Naive thymus-derived CD8-positive, alpha-beta T cell (primary cell): ENCODE measurements around the gene ATP5PB. TPM values are rescaled to one million over a fixed set of nuclear protein-coding genes. Genes with fewer than 3 reads are reported as not detected.

Experiments used
- ATAC-seq, 2 donors: fragments of 150-1000 bp; cut with Tn5 transposase in 1 of 2; sonication (Bioruptor Pico), chemical (Tn5 transposase) in 1 of 2; 1 replicate in 1 of 2; 2 replicates in 1 of 2; pipeline ENCODE4 v1.10.0; 2021; ENCODE audit warnings: mild to moderate bottlenecking in 2 of 2, moderate library complexity in 2 of 2
- POLR2A ChIA-PET: fragments of 350-600 bp; sonication (Branson Sonifier 250); formaldehyde crosslinking; loops from one replicate; lab custom pipeline; 2021; ENCODE audit warnings: antibody characterized with exemption; lab: Charles Lee
- DNase-seq, 10 donors: peaks; one replicate each; pipeline versions ENCODE4 v3.0.0 to v3.0.0-alpha.2; 2020 to 2022
- H3K27ac Mint-ChIP-seq, 10 donors: one replicate each; pipeline ENCODE4 v1.8.0; 2020 to 2022; ENCODE audit warnings: mild to moderate bottlenecking in 10 of 10, mixed read lengths in 10 of 10, moderate library complexity in 4 of 10, inconsistent platforms in 1 of 10
- H3K27me3 Mint-ChIP-seq, 5 donors: one replicate each; pipeline ENCODE4 v1.8.0; 2021 to 2022; ENCODE audit warnings: mixed read lengths in 5 of 5
- H3K36me3 Mint-ChIP-seq, 3 donors: one replicate each; pipeline ENCODE4 v1.8.0; 2020 to 2022; ENCODE audit warnings: mixed read lengths in 3 of 3, mild to moderate bottlenecking in 2 of 3, inconsistent platforms in 1 of 3
- H3K4me1 Mint-ChIP-seq, 4 donors: one replicate each; pipeline ENCODE4 v1.8.0; 2021 to 2022; ENCODE audit warnings: mixed read lengths in 4 of 4
- H3K4me3 Mint-ChIP-seq, 10 donors: one replicate each; pipeline ENCODE4 v1.8.0; 2020 to 2022; ENCODE audit warnings: mild to moderate bottlenecking in 10 of 10, mixed read lengths in 10 of 10, moderate library complexity in 6 of 10, inconsistent platforms in 1 of 10
- H3K9me3 Mint-ChIP-seq, 9 donors: one replicate each; pipeline ENCODE4 v1.8.0; 2020 to 2022; ENCODE audit warnings: mixed read lengths in 9 of 9, mild to moderate bottlenecking in 3 of 9, inconsistent platforms in 1 of 9, moderate library complexity in 1 of 9
- polyA plus RNA-seq, 3 donors: library from polyadenylated mRNA; unstranded; fragments of 300-500 nt; fragmentation: Illumina TruSeq; gene quantifications; one replicate each; pipeline ENCODE4 v1.2.3, GENCODE V29; 2021
- total RNA-seq, 8 experiments: library from RNA in 2 of 8; stranded (reverse) in 2 of 8; gene quantifications; one replicate each; pipeline ENCODE4 v1.2.3 and lab custom pipeline; 2021 to 2026

The ATP5PB gene
- total and polyA plus RNA-seq, 5 experiments from 2014 or later: 105 to 437 (median 411) TPM

- H3K27ac Mint-ChIP-seq: peak overlapping the region in 4 of 10 donors; percentile 11 to 82 (median 54)
- H3K4me1 Mint-ChIP-seq: peaks cover 6 to 22% (median 21%) of the 10 kb centered on the region in 4 donors
- peaks cover 4 to 19% (median 17%) of the 10 kb centered on the region in 3 donors for H3K36me3 Mint-ChIP-seq
- H3K27me3 Mint-ChIP-seq: no peaks in the 10 kb centered on the region
- H3K4me3 Mint-ChIP-seq: no peak overlapping the region
- DNase-seq: no peak
- no peaks in the 10 kb centered on the region for H3K9me3 Mint-ChIP-seq
- no peak for ATAC-seq
- POLR2A ChIA-PET: interaction anchor here (1.0 to 1.3 kb wide), 4 partner anchors 8 to 48 kb away, joined by 3 to 4 read pairs (median 4); no protein-coding TSS in a partner anchor
Measured at GRCh38 chr1:111467865-111468716, 18.8 kb downstream of the ATP5PB start.

GRCh38 chr1:111468717-111469100 lies 19.4 kb downstream of the ATP5PB start:
- no peak overlapping the region for H3K4me3 Mint-ChIP-seq
- H3K9me3 Mint-ChIP-seq: no peaks in the 10 kb centered on the region
- H3K27me3 Mint-ChIP-seq: no peaks in the 10 kb centered on the region
- POLR2A ChIA-PET: interaction anchor here (1.0 to 1.3 kb wide), 4 partner anchors 9 to 48 kb away, joined by 3 to 4 read pairs (median 3); no protein-coding TSS in a partner anchor
- ATAC-seq (no peak), DNase-seq (no peak)
- peaks cover 0 to 15% (median 13%) of the 10 kb centered on the region in 3 donors for H3K36me3 Mint-ChIP-seq
- no peak overlapping the region for H3K27ac Mint-ChIP-seq
- H3K4me1 Mint-ChIP-seq: peaks cover 9 to 22% (median 17%) of the 10 kb centered on the region in 4 donors

DNA sequence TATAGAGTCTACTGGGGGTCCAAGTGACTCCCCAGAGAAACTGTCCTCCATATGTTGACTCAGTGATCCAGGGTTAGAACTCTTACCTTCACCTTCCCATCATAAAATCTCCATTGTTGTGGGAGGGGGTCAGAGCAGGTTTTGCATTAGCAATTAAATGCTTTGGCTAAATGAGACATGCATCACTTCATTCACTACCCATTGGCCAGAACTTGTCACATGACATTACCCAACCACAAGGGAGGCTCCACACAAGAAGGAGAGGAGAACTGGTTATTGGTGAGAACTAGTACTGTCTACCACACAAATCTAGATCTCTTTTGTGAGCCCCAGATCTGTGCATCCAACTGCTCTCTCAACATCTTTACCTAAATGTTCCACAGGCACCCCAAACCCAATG lies 20.3 kb downstream of the ATP5PB start:
- DNase-seq (no peak), ATAC-seq (no peak)
- peaks cover 0 to 15% (median 8%) of the 10 kb centered on the region in 3 donors for H3K36me3 Mint-ChIP-seq
- H3K4me1 Mint-ChIP-seq: peaks cover 9 to 21% (median 13%) of the 10 kb centered on the region in 4 donors
- no peak overlapping the region for H3K4me3 Mint-ChIP-seq
- no peaks in the 10 kb centered on the region for H3K9me3 Mint-ChIP-seq
- POLR2A ChIA-PET: interaction anchor here (1.0 to 1.3 kb wide), 4 partner anchors 8 to 47 kb away, joined by 3 to 4 read pairs (median 3); no protein-coding TSS in a partner anchor
- H3K27ac Mint-ChIP-seq: no peak overlapping the region
- H3K27me3 Mint-ChIP-seq: no peaks in the 10 kb centered on the region

DNA sequence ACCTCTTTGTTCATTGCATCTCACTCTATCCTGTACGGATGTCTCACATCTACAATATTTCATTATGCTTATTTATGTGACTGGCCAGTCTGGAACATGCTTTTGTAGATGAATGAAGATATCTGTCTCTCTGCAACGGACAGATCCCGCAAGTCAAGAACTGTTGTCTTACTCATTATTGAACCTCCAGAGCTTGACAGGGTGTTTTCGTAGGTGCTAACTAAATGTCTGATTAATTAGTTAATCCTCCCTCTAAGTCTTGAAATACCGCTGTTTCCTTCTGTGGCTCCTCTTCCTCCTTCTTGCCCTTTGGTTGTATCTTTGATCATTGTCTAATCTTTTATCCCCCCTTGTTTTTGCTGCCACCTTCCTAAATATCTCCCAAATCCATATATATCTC lies 21.3 kb downstream of the ATP5PB start:
- H3K36me3 Mint-ChIP-seq: peaks cover 0 to 14% (median 3%) of the 10 kb centered on the region in 3 donors
- DNase-seq: no peak

GRCh38 chr1:111471012-111471411 lies 21.7 kb downstream of the ATP5PB start:
- peaks cover 10 to 24% (median 17%) of the 10 kb centered on the region in 4 donors for H3K4me1 Mint-ChIP-seq
- POLR2A ChIA-PET: interaction anchor here (0.9 to 3.3 kb wide), 8 partner anchors 8 to 285 kb away, joined by 3 to 24 read pairs (median 6); partner anchors contain the start of genes ADORA3, ATP5PB, DDX20 and TMIGD3
- no peaks in the 10 kb centered on the region for H3K9me3 Mint-ChIP-seq
- ATAC-seq: peak; percentile 94 to 97
- peak; percentile 26 to 87 (median 71) for DNase-seq
- H3K27ac Mint-ChIP-seq: no peak overlapping the region
- H3K4me3 Mint-ChIP-seq: no peak overlapping the region
- peaks cover 0 to 14% (median 3%) of the 10 kb centered on the region in 3 donors for H3K36me3 Mint-ChIP-seq
- no peaks in the 10 kb centered on the region for H3K27me3 Mint-ChIP-seq

More for the DNA sequence above, 21.3 kb downstream of the ATP5PB start:
- Mint-ChIP-seq H3K27me3 (no peaks in the 10 kb centered on the region), H3K9me3 (no peaks in the 10 kb centered on the region), H3K27ac (no peak overlapping the region), H3K4me3 (no peak overlapping the region), H3K4me1 (peaks cover 6 to 20% (median 14%) of the 10 kb centered on the region in 4 donors)
- POLR2A ChIA-PET: interaction anchor here (1.7 to 3.3 kb wide), 4 partner anchors 18 to 37 kb away, joined by 6 to 24 read pairs (median 8); partner anchors contain the start of genes ADORA3, ATP5PB, TMIGD3 and WDR77
- peak; percentile 4 to 12 for ATAC-seq

- POLR2A ChIA-PET: interaction anchor here (0.9 to 3.3 kb wide), 8 partner anchors 9 to 284 kb away, joined by 3 to 24 read pairs (median 6); partner anchors contain the start of genes ADORA3, ATP5PB, DDX20 and TMIGD3
- Mint-ChIP-seq H3K9me3 (no peaks in the 10 kb centered on the region), H3K27ac (no peak overlapping the region), H3K36me3 (peaks cover 0 to 14% (median 3%) of the 10 kb centered on the region in 3 donors), H3K4me3 (peak overlapping the region in 2 of 10 donors; percentile 15 to 43), H3K4me1 (peaks cover 10 to 30% (median 22%) of the 10 kb centered on the region in 4 donors), H3K27me3 (no peaks in the 10 kb centered on the region)
- DNase-seq (no peak), ATAC-seq (no peak)
Measured at GRCh38 chr1:111471538-111471937, 22.3 kb downstream of the ATP5PB start.

DNA sequence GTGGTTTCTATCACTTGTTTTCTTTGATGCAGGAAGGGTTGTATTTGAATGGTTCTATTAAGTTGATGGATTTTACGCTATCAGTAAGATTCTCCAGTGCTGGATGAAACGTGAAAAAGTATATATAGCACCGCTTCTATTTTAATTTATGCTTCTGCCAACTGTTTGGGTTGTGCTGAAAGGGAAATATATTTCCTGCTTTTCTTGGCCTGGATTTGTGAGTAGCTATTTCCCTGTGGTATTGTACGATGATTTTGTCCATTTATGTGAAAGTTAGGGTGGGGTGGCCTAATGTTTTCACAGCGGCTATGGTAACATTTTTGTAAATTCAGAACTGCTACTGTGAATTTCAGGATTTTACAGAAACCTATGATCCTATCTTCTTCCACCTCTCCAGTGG lies 24.8 kb downstream of the ATP5PB start:
- Mint-ChIP-seq H3K27me3 (no peaks in the 10 kb centered on the region), H3K4me3 (peak overlapping the region in 9 of 10 donors; percentile 84 to 95 (median 89)), H3K9me3 (no peaks in the 10 kb centered on the region), H3K36me3 (peaks cover 12 to 20% (median 20%) of the 10 kb centered on the region in 3 donors), H3K27ac (peak overlapping the region in 8 of 10 donors; percentile 89 to 98 (median 96)), H3K4me1 (peaks cover 25 to 53% (median 44%) of the 10 kb centered on the region in 4 donors)
- no peak for DNase-seq
- no peak for ATAC-seq
- POLR2A ChIA-PET: interaction anchor here (1.1 to 4.1 kb wide), 3 partner anchors 25 to 281 kb away, joined by 3 to 34 read pairs (median 32); partner anchors contain the start of genes ATP5PB, DDX20 and WDR77

DNA sequence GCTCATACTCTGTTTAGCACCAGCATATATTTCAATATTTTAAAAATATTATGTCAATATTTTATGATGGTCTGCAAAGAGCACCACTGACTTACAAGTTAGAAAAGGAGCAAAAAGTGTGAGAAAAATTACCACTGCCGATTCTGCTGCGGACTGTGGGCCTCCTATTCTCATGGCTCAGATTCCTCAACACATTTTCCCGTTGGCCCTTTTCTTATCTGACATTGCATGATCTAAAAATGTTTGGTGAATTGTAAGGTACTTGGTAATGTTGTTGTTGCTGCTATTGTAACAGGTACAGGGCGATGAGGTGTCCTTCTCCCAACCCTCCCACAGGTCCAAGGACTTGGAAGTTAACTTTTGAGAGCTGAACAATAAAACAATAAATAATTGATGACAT lies 25.3 kb downstream of the ATP5PB start:
- DNase-seq (no peak), ATAC-seq (no peak)
- Mint-ChIP-seq H3K4me3 (peak overlapping the region in 9 of 10 donors; percentile 84 to 95 (median 89)), H3K4me1 (peaks cover 25 to 56% (median 45%) of the 10 kb centered on the region in 4 donors), H3K9me3 (no peaks in the 10 kb centered on the region), H3K27ac (peak overlapping the region in 8 of 10 donors; percentile 80 to 98 (median 96)), H3K27me3 (no peaks in the 10 kb centered on the region), H3K36me3 (peaks cover 12 to 20% (median 20%) of the 10 kb centered on the region in 3 donors)
- POLR2A ChIA-PET: interaction anchor here (1.1 to 4.1 kb wide), 3 partner anchors 25 to 281 kb away, joined by 3 to 34 read pairs (median 32); partner anchors contain the start of genes ATP5PB, DDX20 and WDR77

GRCh38 chr1:111475701-111476100 lies 26.4 kb downstream of the ATP5PB start:
- DNase-seq (no peak), ATAC-seq (no peak)
- peaks cover 12 to 20% (median 20%) of the 10 kb centered on the region in 3 donors for H3K36me3 Mint-ChIP-seq
- peaks cover 27 to 66% (median 49%) of the 10 kb centered on the region in 4 donors for H3K4me1 Mint-ChIP-seq
- peak overlapping the region in 8 of 10 donors; percentile 89 to 98 (median 95) for H3K27ac Mint-ChIP-seq
- no peaks in the 10 kb centered on the region for H3K9me3 Mint-ChIP-seq
- POLR2A ChIA-PET: interaction anchor here (3.6 to 4.1 kb wide), 2 partner anchors 26 to 32 kb away, joined by 32 to 34 read pairs; partner anchors contain the start of genes ATP5PB and WDR77
- H3K4me3 Mint-ChIP-seq: peak overlapping the region in 9 of 10 donors; percentile 71 to 95 (median 87)
- H3K27me3 Mint-ChIP-seq: no peaks in the 10 kb centered on the region

- Mint-ChIP-seq H3K9me3 (no peaks in the 10 kb centered on the region), H3K4me1 (peaks cover 28 to 70% (median 50%) of the 10 kb centered on the region in 4 donors), H3K36me3 (peaks cover 12 to 20% (median 20%) of the 10 kb centered on the region in 3 donors), H3K4me3 (peak overlapping the region in 9 of 10 donors; percentile 71 to 95 (median 87)), H3K27ac (peak overlapping the region in 8 of 10 donors; percentile 89 to 98 (median 95)), H3K27me3 (no peaks in the 10 kb centered on the region)
- POLR2A ChIA-PET: interaction anchor here (0.6 to 4.1 kb wide), 5 partner anchors 14 to 279 kb away, joined by 3 to 34 read pairs (median 4); partner anchors contain the start of genes ATP5PB, DDX20 and WDR77
- DNase-seq (no peak), ATAC-seq (no peak)
Measured at GRCh38 chr1:111476214-111476613, 26.9 kb downstream of the ATP5PB start.

GRCh38 chr1:111476761-111477309 lies 27.6 kb downstream of the ATP5PB start:
- ATAC-seq (peak; percentile 84 to 90), DNase-seq (peak in 9 of 10 donors; percentile 14 to 76 (median 42))
- H3K9me3 Mint-ChIP-seq: no peaks in the 10 kb centered on the region
- H3K27ac Mint-ChIP-seq: peak overlapping the region in 8 of 10 donors; percentile 89 to 98 (median 95)
- H3K4me1 Mint-ChIP-seq: peaks cover 28 to 75% (median 56%) of the 10 kb centered on the region in 4 donors
- H3K4me3 Mint-ChIP-seq: peak overlapping the region in 9 of 10 donors; percentile 71 to 95 (median 87)
- H3K36me3 Mint-ChIP-seq: peaks cover 12 to 20% (median 20%) of the 10 kb centered on the region in 3 donors
- POLR2A ChIA-PET: interaction anchor here (0.6 to 4.1 kb wide), 9 partner anchors 8 to 279 kb away, joined by 3 to 34 read pairs (median 4); partner anchors contain the start of genes ATP5PB, DDX20 and WDR77
- no peaks in the 10 kb centered on the region for H3K27me3 Mint-ChIP-seq
